Activated T-helper 17 cell treated with anti-CD3 and anti-CD28 coated beads, Interleukin-2, amount 50 U/mL, for 72 hours (primary cell): ENCODE measurements around the gene PODNL1. TPM values are rescaled to one million over a fixed set of nuclear protein-coding genes. Genes with fewer than 3 reads are reported as not detected.
"Not testable (repeated sequence)": the region's sequence is repeated elsewhere in the genome, so short reads cannot be mapped to it uniquely, and the experiment has no call there.

Experiments
- ATAC-seq: fragments of 150-1000 bp; cut with Tn5 transposase; replicated peaks from 2 replicates; pipeline ENCODE4 v1.10.0; 2021; ENCODE audit warnings: mild to moderate bottlenecking, moderate library complexity
- H3K27ac Mint-ChIP-seq: one replicate; pipeline ENCODE4 v1.8.0; 2022; ENCODE audit warnings: mixed read lengths
- H3K27me3 Mint-ChIP-seq: one replicate; pipeline ENCODE4 v1.8.0; 2022; ENCODE audit warnings: mixed read lengths
- H3K36me3 Mint-ChIP-seq: one replicate; pipeline ENCODE4 v1.8.0; 2022; ENCODE audit warnings: low read depth, mild to moderate bottlenecking, mixed read lengths
- H3K4me1 Mint-ChIP-seq: one replicate; pipeline ENCODE4 v1.8.0; 2022; ENCODE audit warnings: mixed read lengths
- H3K4me3 Mint-ChIP-seq: one replicate; pipeline ENCODE4 v1.8.0; 2022; ENCODE audit warnings: mild to moderate bottlenecking, mixed read lengths
- H3K9me3 Mint-ChIP-seq: one replicate; pipeline ENCODE4 v1.8.0; 2022; ENCODE audit warnings: mixed read lengths
- total RNA-seq, 2 donors: library from RNA; stranded (reverse); gene quantifications; one replicate each; pipeline ENCODE4 v1.2.3, GENCODE V29; 2022

The PODNL1 gene
- total RNA-seq, 2 donors from 2014 or later, result 0.90 to 1.0 TPM

GRCh38 chr19:13931391-13932148 lies 6.6 kb downstream of the PODNL1 start:
- H3K9me3 Mint-ChIP-seq, result no peaks in the 10 kb centered on the region
- no peak for ATAC-seq
- peaks cover 10% of the 10 kb centered on the region for H3K27me3 Mint-ChIP-seq
- H3K4me3 Mint-ChIP-seq, result no peak overlapping the region
- H3K27ac Mint-ChIP-seq, result no peak overlapping the region
- peaks cover 5% of the 10 kb centered on the region for H3K4me1 Mint-ChIP-seq
- H3K36me3 Mint-ChIP-seq, result peaks cover 17% of the 10 kb centered on the region

- Mint-ChIP-seq H3K4me1 (peaks cover 5% of the 10 kb centered on the region), H3K36me3 (peaks cover 29% of the 10 kb centered on the region), H3K4me3 (no peak overlapping the region), H3K9me3 (no peaks in the 10 kb centered on the region), H3K27ac (no peak overlapping the region), H3K27me3 (peaks cover 10% of the 10 kb centered on the region)
- no peak for ATAC-seq
Measured at GRCh38 chr19:13930402-13930801, 7.8 kb downstream of the PODNL1 start.

- Mint-ChIP-seq H3K4me3 (no peak overlapping the region), H3K9me3 (no peaks in the 10 kb centered on the region), H3K36me3 (peaks cover 33% of the 10 kb centered on the region), H3K27me3 (peaks cover 10% of the 10 kb centered on the region), H3K4me1 (peaks cover 5% of the 10 kb centered on the region), H3K27ac (no peak overlapping the region)
- no peak for ATAC-seq
Measured at GRCh38 chr19:13929956-13930355, 8.3 kb downstream of the PODNL1 start.

GRCh38 chr19:13929340-13929739 lies 8.9 kb downstream of the PODNL1 start:
- Mint-ChIP-seq H3K4me3 (no peak overlapping the region), H3K4me1 (peaks cover under 1% of the 10 kb centered on the region), H3K27me3 (peaks cover 4% of the 10 kb centered on the region), H3K27ac (no peak overlapping the region), H3K36me3 (peaks cover 39% of the 10 kb centered on the region), H3K9me3 (no peaks in the 10 kb centered on the region)
- ATAC-seq, result no peak

- H3K27ac Mint-ChIP-seq, result no peak overlapping the region
- peaks cover 63% of the 10 kb centered on the region for H3K36me3 Mint-ChIP-seq
- peaks cover 4% of the 10 kb centered on the region for H3K4me1 Mint-ChIP-seq
- H3K27me3 Mint-ChIP-seq, result no peaks in the 10 kb centered on the region
- ATAC-seq, result no peak
- no peak overlapping the region for H3K4me3 Mint-ChIP-seq
- no peaks in the 10 kb centered on the region for H3K9me3 Mint-ChIP-seq
Measured at GRCh38 chr19:13926715-13927114, 11.5 kb downstream of the PODNL1 start.

GRCh38 chr19:13926010-13926409 lies 12.2 kb downstream of the PODNL1 start:
- Mint-ChIP-seq H3K36me3 (peaks cover 71% of the 10 kb centered on the region), H3K4me3 (no peak overlapping the region), H3K27ac (no peak overlapping the region), H3K4me1 (peaks cover 4% of the 10 kb centered on the region), H3K9me3 (peaks cover 2% of the 10 kb centered on the region), H3K27me3 (no peaks in the 10 kb centered on the region)
- no peak for ATAC-seq

- ATAC-seq, result no peak
- Mint-ChIP-seq H3K27me3 (no peaks in the 10 kb centered on the region), H3K9me3 (peaks cover 3% of the 10 kb centered on the region), H3K4me3 (no peak overlapping the region), H3K27ac (no peak overlapping the region), H3K4me1 (peaks cover 4% of the 10 kb centered on the region), H3K36me3 (peaks cover 81% of the 10 kb centered on the region)
Measured at GRCh38 chr19:13923194-13923987, 14.8 kb downstream of the PODNL1 start.

GRCh38 chr19:13922118-13922517 lies 16.1 kb downstream of the PODNL1 start:
- not testable (repeated sequence) for H3K9me3 Mint-ChIP-seq, H3K4me1 Mint-ChIP-seq, H3K27ac Mint-ChIP-seq, H3K4me3 Mint-ChIP-seq, ATAC-seq, H3K27me3 Mint-ChIP-seq
- peaks cover 73% of the 10 kb centered on the region for H3K36me3 Mint-ChIP-seq

GRCh38 chr19:13920940-13921747 lies 17.1 kb downstream of the PODNL1 start:
- peaks cover 4% of the 10 kb centered on the region for H3K4me1 Mint-ChIP-seq
- H3K4me3 Mint-ChIP-seq, result no peak overlapping the region
- H3K27ac Mint-ChIP-seq, result peak overlapping the region; percentile 33
- peak; percentile 95 for ATAC-seq
- peaks cover 3% of the 10 kb centered on the region for H3K9me3 Mint-ChIP-seq
- peaks cover 73% of the 10 kb centered on the region for H3K36me3 Mint-ChIP-seq
- H3K27me3 Mint-ChIP-seq, result no peaks in the 10 kb centered on the region

GRCh38 chr19:13920524-13920923 lies 17.7 kb downstream of the PODNL1 start:
- no peak for ATAC-seq
- Mint-ChIP-seq H3K4me1 (peaks cover 4% of the 10 kb centered on the region), H3K27me3 (no peaks in the 10 kb centered on the region), H3K36me3 (peaks cover 74% of the 10 kb centered on the region), H3K9me3 (peaks cover 3% of the 10 kb centered on the region), H3K4me3 (no peak overlapping the region), H3K27ac (no peak overlapping the region)

GRCh38 chr19:13918726-13919411 lies 19.3 kb downstream of the PODNL1 start:
- H3K27me3 Mint-ChIP-seq, result no peaks in the 10 kb centered on the region
- no peak overlapping the region for H3K4me3 Mint-ChIP-seq
- peaks cover 3% of the 10 kb centered on the region for H3K9me3 Mint-ChIP-seq
- peaks cover 75% of the 10 kb centered on the region for H3K36me3 Mint-ChIP-seq
- no peak for ATAC-seq
- H3K4me1 Mint-ChIP-seq, result peaks cover 4% of the 10 kb centered on the region
- no peak overlapping the region for H3K27ac Mint-ChIP-seq

GRCh38 chr19:13917888-13918406 lies 20.3 kb downstream of the PODNL1 start:
- peaks cover 3% of the 10 kb centered on the region for H3K9me3 Mint-ChIP-seq
- peaks cover 76% of the 10 kb centered on the region for H3K36me3 Mint-ChIP-seq
- peaks cover 4% of the 10 kb centered on the region for H3K4me1 Mint-ChIP-seq
- H3K4me3 Mint-ChIP-seq, result no peak overlapping the region
- no peak for ATAC-seq
- H3K27ac Mint-ChIP-seq, result no peak overlapping the region
- H3K27me3 Mint-ChIP-seq, result no peaks in the 10 kb centered on the region

- no peaks in the 10 kb centered on the region for H3K27me3 Mint-ChIP-seq
Measured at GRCh38 chr19:13914777-13915176, 23.4 kb downstream of the PODNL1 start.

GRCh38 chr19:13913352-13913751 lies 24.9 kb downstream of the PODNL1 start:
- no peak overlapping the region for H3K27ac Mint-ChIP-seq
- no peak for ATAC-seq
- no peaks in the 10 kb centered on the region for H3K27me3 Mint-ChIP-seq
- peaks cover 78% of the 10 kb centered on the region for H3K36me3 Mint-ChIP-seq
- H3K4me3 Mint-ChIP-seq, result no peak overlapping the region
- H3K9me3 Mint-ChIP-seq, result no peaks in the 10 kb centered on the region
- no peaks in the 10 kb centered on the region for H3K4me1 Mint-ChIP-seq

More at GRCh38 chr19:13914777-13915176, 23.4 kb downstream of the PODNL1 start:
- no peak overlapping the region for H3K27ac Mint-ChIP-seq
- H3K4me3 Mint-ChIP-seq, result no peak overlapping the region
- peaks cover 76% of the 10 kb centered on the region for H3K36me3 Mint-ChIP-seq
- no peaks in the 10 kb centered on the region for H3K4me1 Mint-ChIP-seq
- ATAC-seq, result no peak
- no peaks in the 10 kb centered on the region for H3K9me3 Mint-ChIP-seq
